HEK293 (cell line): ENCODE measurements around the gene SRL.

Experiments used
- EGR2 ChIP-seq: fragments of 450-650 bp; formaldehyde crosslinking; IDR thresholded peaks from 2 replicates; pipeline ENCODE4 v1.5.1; 2016; ENCODE audit warnings: low read depth, missing biosample characterization, missing genetic modification characterization
- ZEB2 ChIP-seq: fragments of 450-650 bp; formaldehyde crosslinking; IDR thresholded peaks from 2 replicates; pipeline ENCODE4 v1.5.1; 2016; ENCODE audit warnings: missing biosample characterization, missing genetic modification characterization
- ZFP3 ChIP-seq: fragments of 450-650 bp; formaldehyde crosslinking; IDR thresholded peaks from 2 replicates; pipeline ENCODE4 v1.5.1; 2016; ENCODE audit warnings: low read depth, missing biosample characterization, missing genetic modification characterization
- ZNF133 ChIP-seq: fragments of 450-650 bp; formaldehyde crosslinking; IDR thresholded peaks from 2 replicates; pipeline ENCODE4 v1.5.1; 2016; ENCODE audit warnings: missing biosample characterization, missing genetic modification characterization
- ZNF211 ChIP-seq: fragments of 450-650 bp; formaldehyde crosslinking; IDR thresholded peaks from 2 replicates; pipeline ENCODE4 v1.5.1; 2016; ENCODE audit warnings: low read depth, missing biosample characterization, missing genetic modification characterization
- ZNF23 ChIP-seq: fragments of 450-650 bp; formaldehyde crosslinking; IDR thresholded peaks from 2 replicates; pipeline ENCODE4 v1.5.1; 2016; ENCODE audit warnings: missing biosample characterization, missing genetic modification characterization, borderline replicate concordance
- ZNF48 ChIP-seq: fragments of 450-650 bp; formaldehyde crosslinking; IDR thresholded peaks from 2 replicates; pipeline ENCODE4 v1.5.1; 2016; ENCODE audit warnings: missing biosample characterization, missing genetic modification characterization
- ZNF610 ChIP-seq: fragments of 450-650 bp; formaldehyde crosslinking; IDR thresholded peaks from 2 replicates; pipeline ENCODE4 v1.5.1; 2016; ENCODE audit warnings: missing biosample characterization, missing genetic modification characterization, borderline replicate concordance
- ZNF670 ChIP-seq: fragments of 450-650 bp; formaldehyde crosslinking; IDR thresholded peaks from 2 replicates; pipeline ENCODE4 v1.5.1; 2016; ENCODE audit warnings: missing biosample characterization, missing genetic modification characterization, low read depth
- ZNF707 ChIP-seq: fragments of 450-650 bp; formaldehyde crosslinking; IDR thresholded peaks from 2 replicates; pipeline ENCODE4 v1.5.1; 2016; ENCODE audit warnings: missing biosample characterization, missing genetic modification characterization
- ZNF791 ChIP-seq: fragments of 450-650 bp; formaldehyde crosslinking; IDR thresholded peaks from 2 replicates; pipeline ENCODE4 v1.5.1; 2016; ENCODE audit warnings: missing biosample characterization, missing genetic modification characterization
- TF ChIP-seq, protein P1 (sequence below): fragments of 450-650 bp; formaldehyde crosslinking; IDR thresholded peaks from 2 replicates; pipeline ENCODE4 v1.5.1; 2017; ENCODE audit warnings: missing biosample characterization, missing genetic modification characterization
- TF ChIP-seq, protein P2 (sequence below): fragments of 450-650 bp; formaldehyde crosslinking; IDR thresholded peaks from 2 replicates; pipeline ENCODE4 v1.5.1; 2016; ENCODE audit warnings: missing biosample characterization, missing genetic modification characterization, borderline replicate concordance
- TF ChIP-seq, protein P3 (sequence below): fragments of 450-650 bp; formaldehyde crosslinking; conservative IDR thresholded peaks from 2 replicates; pipeline ENCODE4 v1.5.1; 2016; ENCODE audit warnings: low read depth, missing biosample characterization, missing genetic modification characterization
- TF ChIP-seq, protein P4 (sequence below): fragments of 450-650 bp; IDR thresholded peaks from 2 replicates; pipeline ENCODE4 v1.5.1; 2018; ENCODE audit warnings: missing biosample characterization, missing genetic modification characterization

The SRL gene

DNA sequence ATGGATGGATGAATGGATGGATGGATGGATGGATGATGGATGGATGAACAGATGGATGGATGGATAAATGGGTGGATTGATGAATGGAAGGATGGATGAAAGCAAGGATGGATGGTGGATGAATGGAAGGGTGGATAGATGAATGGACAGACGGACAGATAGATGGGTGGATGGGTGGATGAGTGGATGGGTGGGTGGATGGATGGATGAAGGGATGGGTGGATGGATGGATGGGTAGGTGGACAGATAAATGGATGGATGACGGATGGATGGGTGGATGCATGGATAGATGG is 14.9 kb downstream of the SRL start (continued):
- TF ChIP-seq, protein P1, sequence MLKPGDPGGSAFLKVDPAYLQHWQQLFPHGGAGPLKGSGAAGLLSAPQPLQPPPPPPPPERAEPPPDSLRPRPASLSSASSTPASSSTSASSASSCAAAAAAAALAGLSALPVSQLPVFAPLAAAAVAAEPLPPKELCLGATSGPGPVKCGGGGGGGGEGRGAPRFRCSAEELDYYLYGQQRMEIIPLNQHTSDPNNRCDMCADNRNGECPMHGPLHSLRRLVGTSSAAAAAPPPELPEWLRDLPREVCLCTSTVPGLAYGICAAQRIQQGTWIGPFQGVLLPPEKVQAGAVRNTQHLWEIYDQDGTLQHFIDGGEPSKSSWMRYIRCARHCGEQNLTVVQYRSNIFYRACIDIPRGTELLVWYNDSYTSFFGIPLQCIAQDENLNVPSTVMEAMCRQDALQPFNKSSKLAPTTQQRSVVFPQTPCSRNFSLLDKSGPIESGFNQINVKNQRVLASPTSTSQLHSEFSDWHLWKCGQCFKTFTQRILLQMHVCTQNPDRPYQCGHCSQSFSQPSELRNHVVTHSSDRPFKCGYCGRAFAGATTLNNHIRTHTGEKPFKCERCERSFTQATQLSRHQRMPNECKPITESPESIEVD, result no peak
- TF ChIP-seq, protein P2, sequence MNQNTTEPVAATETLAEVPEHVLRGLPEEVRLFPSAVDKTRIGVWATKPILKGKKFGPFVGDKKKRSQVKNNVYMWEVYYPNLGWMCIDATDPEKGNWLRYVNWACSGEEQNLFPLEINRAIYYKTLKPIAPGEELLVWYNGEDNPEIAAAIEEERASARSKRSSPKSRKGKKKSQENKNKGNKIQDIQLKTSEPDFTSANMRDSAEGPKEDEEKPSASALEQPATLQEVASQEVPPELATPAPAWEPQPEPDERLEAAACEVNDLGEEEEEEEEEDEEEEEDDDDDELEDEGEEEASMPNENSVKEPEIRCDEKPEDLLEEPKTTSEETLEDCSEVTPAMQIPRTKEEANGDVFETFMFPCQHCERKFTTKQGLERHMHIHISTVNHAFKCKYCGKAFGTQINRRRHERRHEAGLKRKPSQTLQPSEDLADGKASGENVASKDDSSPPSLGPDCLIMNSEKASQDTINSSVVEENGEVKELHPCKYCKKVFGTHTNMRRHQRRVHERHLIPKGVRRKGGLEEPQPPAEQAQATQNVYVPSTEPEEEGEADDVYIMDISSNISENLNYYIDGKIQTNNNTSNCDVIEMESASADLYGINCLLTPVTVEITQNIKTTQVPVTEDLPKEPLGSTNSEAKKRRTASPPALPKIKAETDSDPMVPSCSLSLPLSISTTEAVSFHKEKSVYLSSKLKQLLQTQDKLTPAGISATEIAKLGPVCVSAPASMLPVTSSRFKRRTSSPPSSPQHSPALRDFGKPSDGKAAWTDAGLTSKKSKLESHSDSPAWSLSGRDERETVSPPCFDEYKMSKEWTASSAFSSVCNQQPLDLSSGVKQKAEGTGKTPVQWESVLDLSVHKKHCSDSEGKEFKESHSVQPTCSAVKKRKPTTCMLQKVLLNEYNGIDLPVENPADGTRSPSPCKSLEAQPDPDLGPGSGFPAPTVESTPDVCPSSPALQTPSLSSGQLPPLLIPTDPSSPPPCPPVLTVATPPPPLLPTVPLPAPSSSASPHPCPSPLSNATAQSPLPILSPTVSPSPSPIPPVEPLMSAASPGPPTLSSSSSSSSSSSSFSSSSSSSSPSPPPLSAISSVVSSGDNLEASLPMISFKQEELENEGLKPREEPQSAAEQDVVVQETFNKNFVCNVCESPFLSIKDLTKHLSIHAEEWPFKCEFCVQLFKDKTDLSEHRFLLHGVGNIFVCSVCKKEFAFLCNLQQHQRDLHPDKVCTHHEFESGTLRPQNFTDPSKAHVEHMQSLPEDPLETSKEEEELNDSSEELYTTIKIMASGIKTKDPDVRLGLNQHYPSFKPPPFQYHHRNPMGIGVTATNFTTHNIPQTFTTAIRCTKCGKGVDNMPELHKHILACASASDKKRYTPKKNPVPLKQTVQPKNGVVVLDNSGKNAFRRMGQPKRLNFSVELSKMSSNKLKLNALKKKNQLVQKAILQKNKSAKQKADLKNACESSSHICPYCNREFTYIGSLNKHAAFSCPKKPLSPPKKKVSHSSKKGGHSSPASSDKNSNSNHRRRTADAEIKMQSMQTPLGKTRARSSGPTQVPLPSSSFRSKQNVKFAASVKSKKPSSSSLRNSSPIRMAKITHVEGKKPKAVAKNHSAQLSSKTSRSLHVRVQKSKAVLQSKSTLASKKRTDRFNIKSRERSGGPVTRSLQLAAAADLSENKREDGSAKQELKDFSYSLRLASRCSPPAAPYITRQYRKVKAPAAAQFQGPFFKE, result no peak
- TF ChIP-seq ZNF48 (tag by site-specific recombination) (no peak), ZNF670 (tag by site-specific recombination) (no peak), EGR2 (tag by site-specific recombination) (no peak; the same call in 1 of the 2 replicates), ZNF791 (tag by site-specific recombination) (0 out of 2 replicates have a peak, but pooled peaks have one; percentile 22), ZNF211 (tag by site-specific recombination) (no peak), ZNF707 (tag by site-specific recombination) (no peak), ZNF133 (no peak), ZFP3 (no peak), ZNF610 (tag by site-specific recombination) (no peak), ZNF23 (tag by site-specific recombination) (no peak), ZEB2 (no peak)
- TF ChIP-seq, protein P3, sequence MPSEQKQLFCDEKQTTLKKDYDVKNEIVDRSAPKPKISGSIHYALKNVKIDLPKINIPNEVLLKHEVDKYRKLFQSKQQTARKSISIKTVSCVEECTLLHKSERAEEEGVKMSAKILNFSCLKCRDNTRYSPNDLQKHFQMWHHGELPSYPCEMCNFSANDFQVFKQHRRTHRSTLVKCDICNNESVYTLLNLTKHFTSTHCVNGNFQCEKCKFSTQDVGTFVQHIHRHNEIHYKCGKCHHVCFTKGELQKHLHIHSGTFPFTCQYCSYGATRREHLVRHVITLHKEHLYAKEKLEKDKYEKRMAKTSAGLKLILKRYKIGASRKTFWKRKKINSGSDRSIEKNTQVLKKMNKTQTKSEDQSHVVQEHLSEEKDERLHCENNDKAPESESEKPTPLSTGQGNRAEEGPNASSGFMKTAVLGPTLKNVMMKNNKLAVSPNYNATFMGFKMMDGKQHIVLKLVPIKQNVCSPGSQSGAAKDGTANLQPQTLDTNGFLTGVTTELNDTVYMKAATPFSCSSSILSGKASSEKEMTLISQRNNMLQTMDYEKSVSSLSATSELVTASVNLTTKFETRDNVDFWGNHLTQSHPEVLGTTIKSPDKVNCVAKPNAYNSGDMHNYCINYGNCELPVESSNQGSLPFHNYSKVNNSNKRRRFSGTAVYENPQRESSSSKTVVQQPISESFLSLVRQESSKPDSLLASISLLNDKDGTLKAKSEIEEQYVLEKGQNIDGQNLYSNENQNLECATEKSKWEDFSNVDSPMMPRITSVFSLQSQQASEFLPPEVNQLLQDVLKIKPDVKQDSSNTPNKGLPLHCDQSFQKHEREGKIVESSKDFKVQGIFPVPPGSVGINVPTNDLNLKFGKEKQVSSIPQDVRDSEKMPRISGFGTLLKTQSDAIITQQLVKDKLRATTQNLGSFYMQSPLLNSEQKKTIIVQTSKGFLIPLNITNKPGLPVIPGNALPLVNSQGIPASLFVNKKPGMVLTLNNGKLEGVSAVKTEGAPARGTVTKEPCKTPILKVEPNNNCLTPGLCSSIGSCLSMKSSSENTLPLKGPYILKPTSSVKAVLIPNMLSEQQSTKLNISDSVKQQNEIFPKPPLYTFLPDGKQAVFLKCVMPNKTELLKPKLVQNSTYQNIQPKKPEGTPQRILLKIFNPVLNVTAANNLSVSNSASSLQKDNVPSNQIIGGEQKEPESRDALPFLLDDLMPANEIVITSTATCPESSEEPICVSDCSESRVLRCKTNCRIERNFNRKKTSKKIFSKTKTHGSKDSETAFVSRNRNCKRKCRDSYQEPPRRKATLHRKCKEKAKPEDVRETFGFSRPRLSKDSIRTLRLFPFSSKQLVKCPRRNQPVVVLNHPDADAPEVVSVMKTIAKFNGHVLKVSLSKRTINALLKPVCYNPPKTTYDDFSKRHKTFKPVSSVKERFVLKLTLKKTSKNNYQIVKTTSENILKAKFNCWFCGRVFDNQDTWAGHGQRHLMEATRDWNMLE (tag by site-specific recombination), result no peak
- TF ChIP-seq, protein P4, sequence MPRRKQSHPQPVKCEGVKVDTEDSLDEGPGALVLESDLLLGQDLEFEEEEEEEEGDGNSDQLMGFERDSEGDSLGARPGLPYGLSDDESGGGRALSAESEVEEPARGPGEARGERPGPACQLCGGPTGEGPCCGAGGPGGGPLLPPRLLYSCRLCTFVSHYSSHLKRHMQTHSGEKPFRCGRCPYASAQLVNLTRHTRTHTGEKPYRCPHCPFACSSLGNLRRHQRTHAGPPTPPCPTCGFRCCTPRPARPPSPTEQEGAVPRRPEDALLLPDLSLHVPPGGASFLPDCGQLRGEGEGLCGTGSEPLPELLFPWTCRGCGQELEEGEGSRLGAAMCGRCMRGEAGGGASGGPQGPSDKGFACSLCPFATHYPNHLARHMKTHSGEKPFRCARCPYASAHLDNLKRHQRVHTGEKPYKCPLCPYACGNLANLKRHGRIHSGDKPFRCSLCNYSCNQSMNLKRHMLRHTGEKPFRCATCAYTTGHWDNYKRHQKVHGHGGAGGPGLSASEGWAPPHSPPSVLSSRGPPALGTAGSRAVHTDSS (tag by site-specific recombination), result no peak
